NCI-H345 (cell line): ENCODE results near the gene GRM5.

Source experiments
- DNase-seq: peaks from one replicate; lab custom pipeline; 2025; lab: John Stamatoyannopoulos, UW

GRM5 gene

DNA sequence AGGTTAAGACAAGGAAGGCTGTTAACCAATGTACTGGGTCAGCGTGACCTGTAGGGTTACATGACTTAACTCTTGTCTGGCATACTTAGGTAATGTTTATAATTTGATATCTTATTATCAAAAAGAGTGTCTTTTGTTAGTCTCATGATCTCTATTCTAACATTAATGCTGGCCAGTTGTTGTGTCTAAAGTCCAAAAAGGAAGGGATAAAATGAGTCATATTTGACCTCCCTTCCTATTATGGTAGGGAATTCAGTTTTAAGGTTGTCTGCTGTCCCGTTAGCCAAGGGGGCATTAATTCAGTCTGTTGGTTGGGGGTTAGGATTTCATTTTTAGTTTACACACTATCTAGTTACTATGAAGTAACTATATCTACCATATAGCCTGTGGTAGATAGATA, 364.0 kb downstream of the GRM5 start:
- DNase-seq: no peak

DNA sequence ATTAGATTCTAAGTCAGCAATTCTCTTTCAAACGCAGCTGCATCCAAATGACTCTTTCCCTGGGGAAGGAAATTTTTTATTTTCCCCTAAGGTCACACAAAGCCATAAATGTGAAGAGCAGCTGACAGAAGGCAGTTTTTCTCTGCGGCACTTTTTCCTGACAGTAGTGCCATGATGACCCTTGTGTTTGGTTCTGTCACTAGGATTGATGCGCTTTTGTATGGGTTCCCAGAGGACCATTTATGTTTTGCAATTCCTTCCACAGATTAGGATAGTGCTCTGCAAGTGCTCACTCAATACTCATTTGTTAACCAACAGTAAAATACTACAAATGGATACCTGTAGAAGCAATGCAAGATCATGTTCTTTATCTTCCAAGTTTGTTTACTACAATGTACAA, 368.6 kb downstream of the GRM5 start:
- DNase-seq: no peak

DNA sequence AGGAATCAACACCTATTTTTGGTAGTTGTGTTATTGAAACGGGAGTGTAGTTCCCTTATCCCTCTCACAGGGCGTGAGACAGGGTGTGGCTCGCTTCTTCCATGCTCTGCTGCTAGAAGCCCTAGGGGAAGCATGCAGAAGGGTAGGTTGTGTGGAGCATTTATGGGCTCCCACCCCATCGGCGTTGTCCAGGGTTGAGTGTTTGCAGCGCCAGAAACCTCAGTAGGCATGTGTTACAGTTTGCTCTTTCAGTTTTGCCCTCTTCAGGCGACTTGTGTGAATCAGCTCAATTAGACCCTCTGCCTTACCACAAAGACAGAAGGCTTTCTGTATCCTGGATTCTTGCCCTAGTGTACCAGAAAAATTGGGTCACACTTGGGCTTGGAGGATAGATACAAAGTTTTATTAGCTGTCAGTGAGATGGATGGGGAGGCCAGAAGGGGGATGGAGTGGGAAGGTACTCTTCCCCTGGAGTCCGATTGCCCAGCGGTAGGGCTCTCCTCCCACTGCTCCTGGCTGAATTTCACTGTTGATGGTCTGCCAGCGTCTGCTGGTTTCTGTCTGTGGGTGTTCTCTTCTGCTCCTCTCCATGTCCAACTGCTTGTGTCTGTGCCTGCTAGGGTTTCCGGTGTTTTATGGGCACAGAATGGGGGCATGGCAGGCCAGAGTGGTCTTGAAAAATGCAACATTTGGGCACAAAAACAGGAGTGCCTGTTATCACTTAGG, 369.9 kb downstream of the GRM5 start:
- DNase-seq: no peak

DNA sequence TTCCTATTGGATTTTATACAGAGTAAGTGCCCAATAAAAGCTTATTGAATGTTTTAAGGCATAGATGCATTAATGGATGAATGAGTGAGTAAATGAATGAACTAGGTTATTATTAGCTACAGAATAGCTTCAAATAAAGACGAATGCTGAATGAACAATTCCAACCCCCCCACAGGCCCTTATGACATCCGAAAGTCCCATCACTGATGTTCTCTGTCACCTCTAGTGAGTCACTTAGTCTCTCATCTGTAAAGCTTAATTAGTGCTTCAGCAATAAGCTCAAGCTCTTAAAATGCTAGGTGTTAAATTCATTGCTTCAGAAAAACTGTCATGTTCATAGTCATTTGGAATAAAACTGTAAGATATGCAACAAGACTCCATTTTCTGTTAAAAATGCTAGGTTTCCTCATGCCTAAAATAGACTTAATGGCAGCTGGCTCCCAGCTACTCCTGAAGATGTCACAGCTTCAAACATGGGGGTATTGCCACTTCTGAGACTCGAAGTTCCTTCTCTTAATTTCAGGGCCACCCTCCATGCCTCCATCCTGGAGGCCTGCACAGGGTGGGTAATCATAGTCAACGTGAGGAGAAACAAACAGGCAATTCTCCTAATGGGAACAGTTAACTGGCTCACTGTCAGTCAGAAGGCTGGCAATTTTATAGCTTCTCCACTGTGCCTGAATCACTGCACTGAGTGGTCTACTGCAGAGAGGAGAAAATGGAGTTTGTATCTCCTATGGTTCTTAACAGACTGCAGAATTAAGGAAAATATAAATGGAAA, 373.3 kb downstream of the GRM5 start:
- DNase-seq: no peak

DNA sequence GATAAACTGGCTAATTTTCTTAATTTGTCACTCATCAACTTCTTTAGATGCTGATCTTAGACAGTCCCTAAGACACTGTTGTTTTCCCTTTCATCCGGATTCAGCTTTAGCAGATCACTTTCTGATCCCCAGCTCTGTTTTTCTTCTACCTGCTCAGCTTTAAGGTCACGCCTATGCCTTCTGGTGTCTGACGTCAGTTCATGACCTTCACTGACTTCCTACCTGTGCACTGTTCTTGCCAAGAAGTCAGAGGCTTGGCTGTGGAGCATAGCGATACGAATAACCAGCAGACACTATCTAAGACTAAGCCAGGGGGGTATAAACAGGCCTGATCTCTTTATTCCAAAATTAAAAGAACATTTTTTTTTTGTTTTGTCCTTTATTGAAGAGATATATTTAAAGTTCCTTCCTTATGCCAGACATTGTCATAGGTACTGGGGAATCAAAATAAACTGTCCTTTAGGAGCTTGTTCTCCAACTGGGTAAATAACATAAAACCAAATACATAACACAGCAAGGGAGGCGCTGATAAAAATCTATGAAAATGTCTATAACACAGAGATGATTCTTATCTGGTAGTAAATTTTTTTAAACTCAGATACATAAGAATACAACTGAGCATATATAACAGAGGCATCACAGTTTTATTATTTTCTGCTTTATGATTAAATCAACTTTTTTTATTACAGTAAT, 376.1 kb downstream of the GRM5 start:
- DNase-seq: no peak

DNA sequence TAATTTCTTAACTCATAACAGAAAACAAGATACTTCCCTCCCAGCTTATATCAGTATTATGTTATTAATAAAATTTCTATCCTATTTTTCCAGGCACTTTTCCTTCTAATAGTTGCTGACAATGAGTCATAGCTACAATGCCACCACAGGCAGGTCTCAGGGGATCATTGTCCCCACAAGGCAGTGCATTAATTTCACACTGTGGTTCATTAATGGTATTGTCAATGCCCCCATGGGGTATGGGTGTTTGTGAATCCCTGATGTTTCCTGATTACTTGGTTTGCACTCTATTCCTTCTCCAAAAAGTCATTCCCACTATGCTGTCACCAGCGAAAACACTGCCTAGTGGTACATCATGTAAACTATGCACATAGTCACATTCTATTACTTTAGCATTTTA, 382.8 kb downstream of the GRM5 start:
- no peak for DNase-seq

DNA sequence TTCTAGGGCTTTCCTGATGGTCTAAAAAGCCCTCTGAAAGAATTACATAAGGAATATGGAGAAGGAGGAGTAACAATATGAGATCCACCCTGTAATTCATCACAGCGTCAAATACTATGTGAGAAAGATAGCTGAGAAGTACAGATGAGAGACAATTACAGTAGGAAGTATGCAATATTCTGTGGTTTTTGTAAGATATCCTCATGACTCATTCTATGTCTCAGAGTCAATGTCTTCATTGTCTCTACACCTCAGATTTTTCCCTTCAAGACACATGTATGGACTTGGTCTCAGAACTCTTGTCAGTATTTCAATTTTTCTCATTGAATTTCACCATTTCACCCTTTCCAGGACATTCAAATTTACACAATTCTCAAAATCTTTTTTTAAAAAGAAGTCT, 385.0 kb downstream of the GRM5 start:
- no peak for DNase-seq

DNA sequence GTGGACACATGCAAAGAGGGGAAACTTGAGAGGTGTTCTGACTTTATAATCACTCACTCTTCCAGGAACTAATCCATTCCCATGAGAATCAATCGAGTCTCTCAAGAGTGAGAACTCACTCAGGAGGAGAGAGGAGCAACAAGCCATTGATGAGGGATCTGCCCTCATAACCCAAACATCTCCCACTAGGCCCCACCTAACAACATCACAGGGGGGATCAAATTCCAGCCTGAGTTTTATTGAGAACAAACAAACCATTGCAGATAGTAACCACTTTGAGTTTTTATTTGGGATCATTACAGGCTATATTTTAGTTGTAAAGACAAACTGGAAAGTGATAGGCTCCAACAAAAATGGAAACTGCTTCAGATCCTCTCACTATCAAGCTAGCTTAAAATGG, 399.4 kb downstream of the GRM5 start:
- DNase-seq: no peak

DNA sequence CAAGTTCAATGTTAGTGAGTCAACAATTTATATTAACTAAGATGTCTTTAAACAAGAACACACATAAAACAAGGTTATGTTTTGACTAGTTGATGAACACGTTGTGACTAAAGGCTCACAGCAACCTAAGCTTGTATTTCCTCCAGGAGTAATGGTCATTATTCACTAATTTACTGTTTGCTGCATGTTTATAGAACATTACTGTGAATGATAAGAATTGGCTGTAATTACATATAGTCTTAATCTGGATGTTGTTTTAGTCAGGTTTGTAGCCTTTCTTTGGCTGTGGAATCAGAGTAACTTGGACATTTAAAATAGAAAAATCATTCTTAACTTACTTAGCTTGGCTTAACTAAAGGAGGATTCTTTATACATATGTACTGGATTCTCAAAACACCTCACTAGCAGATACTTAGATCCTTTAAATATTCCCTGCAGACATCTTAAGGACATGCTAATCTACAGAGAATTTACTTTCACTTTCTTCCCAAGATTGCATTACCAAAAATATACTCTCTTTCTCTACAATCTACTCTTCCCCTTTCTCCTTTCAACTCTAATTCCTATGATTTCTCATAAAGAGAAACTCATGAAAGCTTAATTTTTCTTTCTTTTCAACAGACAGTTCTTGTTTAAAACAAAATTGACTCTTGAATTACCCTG, 408.6 kb downstream of the GRM5 start:
- no peak for DNase-seq

DNA sequence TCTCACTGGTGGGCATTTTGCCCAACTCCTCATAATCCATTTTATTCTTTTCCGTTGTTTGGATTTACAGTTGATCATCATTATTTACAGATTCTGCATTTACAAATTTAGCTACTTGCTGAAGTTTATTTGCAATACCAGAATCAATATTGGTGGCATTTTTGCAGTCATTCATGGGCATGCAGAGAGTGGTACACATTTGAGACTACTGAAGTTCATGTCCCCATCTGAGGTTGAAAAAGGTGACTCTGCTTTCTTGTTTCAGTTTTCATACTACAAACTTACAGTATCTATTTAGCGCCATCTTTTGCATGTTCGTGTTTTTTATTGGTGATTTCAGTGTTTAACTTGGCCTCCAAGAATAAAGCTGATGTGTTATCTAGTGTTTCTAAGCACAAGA, 409.5 kb downstream of the GRM5 start:
- DNase-seq: no peak

DNA sequence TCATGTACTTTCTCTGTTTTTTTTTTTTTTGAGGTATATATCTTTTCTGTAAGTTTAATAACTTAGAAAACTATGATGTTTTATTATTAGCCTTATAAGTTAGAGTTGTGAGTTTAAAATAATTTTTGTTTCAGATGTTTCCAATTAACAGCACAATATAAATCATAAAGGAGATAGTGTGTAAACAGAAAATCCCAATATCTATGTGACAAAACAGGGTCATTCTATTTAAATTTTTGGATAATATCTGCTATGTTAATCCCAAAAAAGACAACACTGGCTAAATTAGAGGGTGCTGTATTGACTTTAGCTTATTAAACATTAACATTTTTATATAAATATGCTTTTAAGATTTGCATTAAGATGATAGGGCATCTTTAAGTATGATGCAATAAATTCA, 410.1 kb downstream of the GRM5 start:
- DNase-seq: no peak

DNA sequence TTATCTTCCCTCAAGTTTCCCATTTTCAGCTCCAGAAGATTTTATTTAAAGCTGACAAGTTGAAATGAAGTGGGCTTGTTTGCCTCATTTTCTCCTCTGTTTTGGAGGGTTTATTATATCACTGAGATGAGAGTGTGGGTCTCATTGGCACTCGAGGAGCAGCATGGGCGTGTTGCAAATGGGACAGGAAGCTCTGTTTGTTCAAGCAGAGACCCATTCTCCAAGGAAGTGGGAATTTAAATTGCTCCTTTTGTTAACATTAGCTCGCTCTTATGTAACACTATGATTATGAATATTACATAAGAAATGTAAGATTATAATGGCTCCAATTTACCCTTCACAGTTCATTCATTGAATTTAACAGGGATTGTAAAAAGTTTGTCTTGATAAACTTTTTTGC, 410.6 kb downstream of the GRM5 start:
- no peak for DNase-seq

DNA sequence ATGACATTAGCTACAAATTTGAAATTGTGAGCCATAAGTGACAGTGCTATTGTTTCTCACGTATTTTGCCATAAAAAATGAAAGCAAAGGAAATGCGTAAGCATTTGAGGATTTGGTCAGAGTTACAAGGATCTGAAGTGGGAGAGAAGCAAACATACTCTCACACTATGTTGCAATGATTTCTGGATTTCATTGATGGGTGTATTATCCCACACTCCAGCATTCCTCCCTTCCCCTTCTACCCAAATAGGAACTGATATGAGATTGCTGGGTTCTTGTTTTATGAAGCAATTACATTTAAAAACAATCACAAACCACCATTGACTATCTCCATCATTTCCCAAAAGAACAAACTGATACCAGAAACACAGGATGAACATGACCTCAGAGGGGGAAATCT, 414.2 kb downstream of the GRM5 start:
- no peak for DNase-seq

DNA sequence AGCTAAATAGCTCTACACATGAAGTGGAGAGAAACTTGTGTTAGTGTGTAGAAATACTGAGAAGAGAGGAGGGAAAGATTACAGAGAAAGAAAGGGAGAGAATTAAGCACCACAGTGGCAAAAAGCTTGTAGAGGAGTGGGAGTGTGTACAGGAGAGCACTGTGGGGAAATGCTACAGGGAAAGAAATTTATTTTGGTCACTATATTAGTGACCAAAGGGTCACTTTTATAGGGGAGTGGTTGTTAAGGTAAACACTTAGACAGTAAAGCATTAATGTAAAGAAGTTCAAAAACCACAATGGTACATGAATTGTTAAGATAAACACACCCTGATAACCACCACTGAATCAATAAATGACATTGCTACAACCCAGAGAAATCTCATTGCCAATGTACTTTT, 421.1 kb downstream of the GRM5 start:
- no peak for DNase-seq

DNA sequence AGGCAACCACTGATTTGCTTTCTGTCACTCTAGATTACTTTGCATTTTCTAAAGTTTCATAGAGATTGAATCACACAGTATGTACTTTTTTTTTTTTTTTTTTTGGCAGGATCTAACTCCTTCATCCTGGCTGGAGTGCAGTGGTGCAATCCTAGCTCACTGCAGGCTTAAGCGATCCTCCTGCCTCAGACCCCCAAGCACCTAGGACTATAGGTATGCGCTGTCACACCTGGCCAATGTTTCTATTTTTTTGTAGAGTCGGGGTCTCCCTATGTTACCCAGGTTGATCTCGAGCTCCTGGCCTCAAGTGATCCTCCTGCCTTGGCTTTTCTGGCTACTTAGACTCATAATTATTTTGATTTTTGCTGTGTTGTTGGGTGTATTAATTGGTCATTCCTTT, 433.6 kb downstream of the GRM5 start:
- DNase-seq: no peak

DNA sequence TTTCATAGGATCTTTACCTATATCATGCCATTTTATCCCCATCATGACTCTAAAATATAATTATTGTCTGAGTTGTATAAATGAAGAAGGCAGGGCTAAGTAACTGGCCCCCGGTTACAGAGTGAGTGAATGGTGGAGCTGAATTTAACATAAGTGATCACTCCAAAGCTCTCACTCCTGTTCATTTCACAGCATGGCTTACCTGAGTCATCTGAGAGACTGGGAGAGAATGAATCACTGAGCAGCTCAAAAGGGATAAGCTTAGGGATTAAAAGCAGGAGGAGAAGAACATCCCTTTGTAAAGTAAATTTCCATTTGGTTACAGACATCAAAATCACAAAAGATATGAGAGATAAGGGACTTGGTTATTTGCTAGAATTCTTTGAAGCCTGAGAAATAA, 434.3 kb downstream of the GRM5 start:
- DNase-seq: no peak

DNA sequence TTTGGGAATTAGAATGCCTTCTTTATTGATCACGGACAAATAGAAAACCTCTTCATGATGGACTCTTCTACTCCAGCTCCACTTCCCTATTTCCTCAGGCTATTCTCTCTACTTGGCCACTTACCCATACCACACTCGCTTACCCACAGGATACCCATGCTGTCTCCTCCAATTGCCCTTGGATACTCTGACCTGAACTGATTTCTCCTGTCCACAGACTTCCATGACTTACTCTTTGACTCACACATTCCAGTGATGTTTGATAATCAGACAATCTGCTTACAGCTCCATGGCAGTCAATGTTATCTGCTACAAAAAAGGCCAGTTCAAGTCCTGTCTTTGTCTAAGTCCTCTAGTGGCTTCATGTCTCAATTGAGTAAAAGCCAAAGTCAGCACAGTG, 436.3 kb downstream of the GRM5 start:
- no peak for DNase-seq

DNA sequence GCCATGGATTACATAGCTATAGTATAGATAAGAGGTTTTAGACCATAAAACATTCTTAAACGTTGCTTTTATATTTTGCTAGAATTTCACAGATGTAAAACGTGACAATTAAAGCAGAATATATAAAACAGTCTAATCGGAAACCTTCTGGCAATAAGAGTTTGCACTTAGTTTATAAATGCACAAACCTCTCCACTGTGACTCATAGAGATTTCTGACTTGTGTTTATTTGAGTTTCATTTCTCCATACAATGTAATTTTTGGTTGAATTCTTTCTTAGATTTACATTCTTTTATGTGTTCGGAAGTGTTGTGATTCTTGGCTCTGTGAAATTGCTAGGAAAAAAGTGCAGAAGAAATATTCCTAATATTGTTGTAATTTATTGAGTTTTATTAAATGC, 439.6 kb downstream of the GRM5 start:
- DNase-seq: no peak

DNA sequence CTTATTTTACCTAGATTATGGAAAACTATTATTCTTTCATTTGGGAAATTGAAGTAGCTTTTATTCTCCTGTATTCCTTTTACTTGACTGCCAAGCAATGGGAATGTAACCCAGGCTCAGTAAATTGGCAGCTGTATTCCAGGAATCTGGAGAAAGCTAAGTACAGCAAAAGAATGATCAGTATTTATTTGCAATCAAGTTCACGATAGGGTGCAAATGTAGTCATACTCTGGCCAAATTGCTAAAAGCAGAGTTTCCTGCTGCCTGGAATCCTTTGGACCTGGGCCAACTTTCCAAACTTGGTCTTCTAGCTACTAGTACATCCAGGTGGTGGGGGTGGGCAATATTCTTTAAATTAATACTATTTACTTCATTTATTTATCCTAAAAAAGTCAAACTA, 442.3 kb downstream of the GRM5 start:
- DNase-seq: no peak

DNA sequence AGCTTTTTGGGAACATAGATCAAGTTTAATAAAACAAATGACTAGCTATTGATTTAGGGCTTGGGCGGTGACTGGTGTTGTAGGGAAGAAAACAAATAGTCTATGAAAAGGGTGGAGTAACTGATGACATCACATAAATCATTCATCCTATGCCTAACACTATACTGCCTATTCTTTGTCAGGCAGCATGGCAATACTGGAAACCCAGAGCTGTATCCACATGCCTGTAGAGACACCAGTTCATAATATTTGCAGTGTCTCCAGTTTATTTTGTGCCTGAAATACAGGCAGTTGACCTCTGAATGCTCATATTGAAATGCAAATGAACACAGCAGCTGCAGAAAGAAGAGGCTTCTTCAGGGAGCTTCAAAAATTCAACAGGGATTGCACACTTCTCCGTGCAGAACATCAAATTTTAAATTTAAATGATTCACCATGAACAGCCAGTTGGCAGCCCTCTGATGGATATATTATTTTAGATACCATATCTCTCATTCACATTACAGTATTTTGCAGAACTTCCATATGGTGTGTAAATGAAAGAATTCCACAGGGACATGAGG, 445.1 kb downstream of the GRM5 start:
- no peak for DNase-seq

DNA sequence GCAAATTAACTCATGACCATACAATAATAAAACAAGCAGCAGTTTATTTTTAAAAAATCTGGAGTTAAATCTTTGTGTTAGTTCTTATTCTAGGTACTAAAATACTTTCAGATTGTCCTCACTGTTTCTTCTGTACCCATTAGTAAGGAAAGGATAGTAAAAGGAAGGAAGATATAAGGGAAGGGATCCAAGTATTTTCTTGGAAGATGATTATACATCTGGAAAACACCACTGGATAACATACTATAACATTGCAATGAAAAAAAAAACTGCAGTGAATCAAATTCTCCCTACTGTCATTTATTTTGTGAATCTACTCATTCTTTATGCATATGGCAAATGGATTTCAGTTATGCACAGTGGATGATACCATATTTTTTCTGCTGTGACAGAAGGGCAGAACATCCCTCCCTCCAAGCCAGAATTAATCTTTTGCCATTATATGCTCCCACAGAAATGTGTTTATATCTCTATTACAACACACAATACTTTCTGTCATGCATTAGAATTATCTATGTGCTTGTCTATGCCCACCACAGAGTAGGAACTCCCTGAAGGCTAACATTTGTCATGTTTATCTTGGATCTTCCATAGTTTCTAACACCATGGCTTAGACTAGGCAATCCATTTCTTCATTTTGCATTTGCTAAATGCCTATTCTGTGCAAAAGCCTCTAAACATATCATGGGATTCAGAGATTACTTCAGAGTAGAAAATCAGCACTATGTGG, 446.0 kb downstream of the GRM5 start:
- no peak for DNase-seq

DNA sequence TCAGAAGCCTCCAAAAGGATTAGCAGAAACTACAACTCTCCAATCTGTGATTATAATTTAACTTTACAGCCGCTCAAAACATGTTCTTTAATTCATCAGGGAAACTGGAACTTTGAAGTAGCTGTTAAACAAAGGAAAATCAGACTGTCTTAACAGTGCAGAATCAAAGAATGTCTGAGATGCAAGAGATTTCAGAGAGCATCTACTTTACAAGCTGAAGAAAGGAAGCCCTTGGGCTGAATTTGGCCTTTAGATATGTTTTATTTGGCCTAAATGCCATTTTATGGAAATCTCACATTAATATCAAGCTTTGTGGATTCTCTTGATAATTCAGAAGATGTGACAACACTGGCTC, 446.7 kb downstream of the GRM5 start:
- no peak for DNase-seq
